ENCODE data around the gene BBIP1.
"Not testable (repeated sequence)": the region's sequence is repeated elsewhere in the genome, so short reads cannot be mapped to it uniquely, and the experiment has no call there.

DNA sequence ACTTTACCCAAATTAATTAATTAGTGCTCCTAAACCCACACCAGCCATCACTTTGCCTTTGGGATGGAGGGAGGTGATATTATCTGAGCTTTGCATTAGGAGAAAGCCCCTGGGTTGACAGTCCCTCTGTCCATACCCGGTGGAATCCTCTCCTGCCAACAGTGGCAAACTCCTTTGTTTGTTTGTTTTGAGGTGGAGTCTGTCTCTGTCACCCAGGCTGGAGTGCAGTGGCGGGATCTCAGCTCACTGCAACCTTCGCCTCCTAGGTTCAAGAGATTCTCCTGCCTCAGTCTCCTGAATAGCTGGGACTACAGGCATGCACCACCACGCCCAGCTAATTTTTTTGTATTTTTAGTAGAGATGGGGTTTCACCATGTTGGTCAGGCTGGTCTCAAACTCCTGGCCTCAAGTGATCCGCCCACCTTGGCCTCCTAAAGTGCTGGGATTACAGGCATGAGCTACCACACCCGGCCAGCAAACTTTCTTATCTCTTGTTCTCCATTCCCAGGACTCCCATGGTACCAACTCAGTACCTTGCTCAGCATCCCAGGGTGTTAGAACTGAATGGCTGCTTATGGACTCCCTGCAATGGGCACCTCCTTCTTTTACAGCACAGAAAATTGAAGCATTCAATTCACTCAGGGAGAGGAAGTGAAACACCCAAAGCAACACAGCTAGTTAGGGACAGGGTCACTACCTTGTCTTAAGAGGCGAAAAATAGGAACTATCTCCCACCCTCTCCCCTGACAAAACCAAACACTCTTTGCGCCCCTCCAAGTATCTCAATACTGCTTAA lies 51.8 kb downstream of the BBIP1 start:
- not testable (repeated sequence) for TF ChIP-seq YY1 (IDR thresholded peaks at IDR 0.05; ENCODE audit: insufficient read depth, insufficient read length); ZNF274 (IDR thresholded peaks at IDR 0.05; ENCODE audit: low read depth, low read length)

All from NT2/D1 (cell line).